GM19455 (cell line): Measurements from ENCODE around the gene MCC.
A peak's percentile ranks its signal among the peaks of the same experiment; 100 is the strongest.

Experiments
- ATAC-seq: cut with Tn5 transposase; IDR thresholded peaks from one replicate; pipeline ENCODE4 v1.9.1; 2021; ENCODE audit not compliant: unreplicated experiment

MCC gene

GRCh38 chr5:113329981-113330380 is 158.3 kb downstream of the MCC start:
- no peak for ATAC-seq

- no peak for ATAC-seq
Observed at GRCh38 chr5:113325054-113325453, 163.2 kb downstream of the MCC start.

- ATAC-seq = no peak
Observed at GRCh38 chr5:113321276-113321675, 167.0 kb downstream of the MCC start.

GRCh38 chr5:113320273-113320780 is 167.9 kb downstream of the MCC start:
- no peak for ATAC-seq

- ATAC-seq = no peak
Observed at GRCh38 chr5:113319256-113320053, 168.8 kb downstream of the MCC start.

- no peak for ATAC-seq
Observed at GRCh38 chr5:113317636-113318035, 170.6 kb downstream of the MCC start.

- ATAC-seq = no peak
Observed at GRCh38 chr5:113311301-113311700, 177.0 kb downstream of the MCC start.

- no peak for ATAC-seq
Observed at GRCh38 chr5:113302120-113302519, 186.1 kb downstream of the MCC start.

GRCh38 chr5:113299591-113299990 is 188.7 kb downstream of the MCC start:
- no peak for ATAC-seq

GRCh38 chr5:113296676-113297075 is 191.6 kb downstream of the MCC start:
- ATAC-seq = no peak

GRCh38 chr5:113295111-113295539 is 193.1 kb downstream of the MCC start:
- no peak for ATAC-seq

- peak; percentile 98 for ATAC-seq
Observed at GRCh38 chr5:113294311-113295110, 193.7 kb downstream of the MCC start.

- peak; percentile 23 for ATAC-seq
Observed at GRCh38 chr5:113293975-113294310, 194.3 kb downstream of the MCC start.

GRCh38 chr5:113293068-113293974 is 194.9 kb downstream of the MCC start:
- no peak for ATAC-seq

- ATAC-seq = no peak
Observed at GRCh38 chr5:113292462-113292861, 195.8 kb downstream of the MCC start.

- no peak for ATAC-seq
Observed at GRCh38 chr5:113283558-113283957, 204.7 kb downstream of the MCC start.

GRCh38 chr5:113282472-113282871 is 205.8 kb downstream of the MCC start:
- no peak for ATAC-seq

GRCh38 chr5:113281194-113281593 is 207.1 kb downstream of the MCC start:
- no peak for ATAC-seq

GRCh38 chr5:113280541-113280940 is 207.7 kb downstream of the MCC start:
- no peak for ATAC-seq

GRCh38 chr5:113278976-113279375 is 209.3 kb downstream of the MCC start:
- no peak for ATAC-seq

- no peak for ATAC-seq
Observed at GRCh38 chr5:113276493-113276892, 211.8 kb downstream of the MCC start.
